Adrenal gland (tissue), 12 donors: Measurements from ENCODE around the gene NBPF3. TPM values are rescaled to one million over a fixed set of nuclear protein-coding genes. Genes with fewer than 3 reads are reported as not detected.

Experiments used
- DNase-seq, 7 donors: peaks; one replicate each; pipeline ENCODE4 v3.0.0-alpha.2; 2019 to 2020
- H3K27ac ChIP-seq, 5 donors: fragments of 200-600 bp; sonication (generic) in 4 of 5; 1 replicate in 3 of 5; 2 replicates in 2 of 5; pipeline versions ENCODE4 v1.5.1 to v1.8.0; 2016 to 2020; ENCODE audit warnings: mild to moderate bottlenecking in 1 of 5
- H3K27me3 ChIP-seq: fragments of 200-600 bp; 2 replicates; pipeline ENCODE4 v1.8.0; 2021
- H3K36me3 ChIP-seq, 2 donors: fragments of 200-600 bp; replicated peaks in 1 of 2; 1 replicate in 1 of 2; 2 replicates in 1 of 2; pipeline versions ENCODE4 v1.5.1 to v1.8.0; 2018 to 2022
- H3K4me1 ChIP-seq, 2 donors: fragments of 200-600 bp; replicated peaks in 1 of 2; 1 replicate in 1 of 2; 2 replicates in 1 of 2; pipeline versions ENCODE4 v1.5.1 to v1.8.0; 2018 to 2021
- H3K4me3 ChIP-seq, 4 donors: fragments of 200-600 bp; sonication (generic) in 3 of 4; one replicate each; pipeline ENCODE4 v1.5.1; 2016 to 2018
- H3K9me3 ChIP-seq, 3 donors: fragments of 200-600 bp; sonication (generic) in 1 of 3; replicated peaks in 1 of 3; 1 replicate in 2 of 3; 2 replicates in 1 of 3; pipeline versions ENCODE4 v1.5.1 to v1.8.0; 2016 to 2021
- POLR2A ChIP-seq, 2 donors: fragments of 450-650 bp; IDR thresholded peaks; one replicate each; pipeline ENCODE4 v1.6.1; 2017; ENCODE audit warnings: antibody characterized with exemption in 2 of 2, mild to moderate bottlenecking in 2 of 2, moderate library complexity in 1 of 2
- WGBS, 4 donors: extraction: QIAGEN DNeasy Blood & Tissue Kit in 2 of 4; methylation state at CpG; one replicate each; pipeline versions ENCODE4 v1.1.5 to v1.1.7; 2013 to 2017; 5-methylcytosine and 5-hydroxymethylcytosine counted together
- intact Hi-C, 2 donors: fragments of 100-400 bp; cut with DNase I; formaldehyde crosslinking; loops; one replicate each; pipeline versions ENCODE4 v1.14.1 to v1.15.0; 2022 to 2023
- polyA plus RNA-seq, 3 donors: library from polyadenylated mRNA; stranded (reverse); fragments of 200-250 nt in 2 of 3; fragments of 350-450 nt in 1 of 3; fragmentation: Illumina TruSeq in 1 of 3; extraction: RNeasy Lipid Tissue Mini Kit (QIAGEN cat#74804) in 1 of 3; gene quantifications; one replicate each; pipeline ENCODE4 v1.2.3, GENCODE V29; 2013 to 2014
- total RNA-seq, 9 donors: library from RNA; depleted of rRNA in 4 of 9; stranded (reverse); fragments of >200 nt in 4 of 9; fragments of 120-200 nt in 1 of 9; fragmentation: NEBNext Ultra II Directional in 1 of 9; extraction: Animal tissue kit (Norgen Biotek cat#: 25700) in 1 of 9; gene quantifications; one replicate each; pipeline versions ENCODE4 v1.1.0 to v1.2.4, GENCODE V29; 2013 to 2023
- TF ChIP-seq, protein P1 (sequence below), 6 experiments: fragments of 450-650 bp in 4 of 6; fragments of 200-600 bp in 2 of 6; sonication (generic) in 1 of 6; IDR thresholded peaks; 1 replicate in 5 of 6; 2 replicates in 1 of 6; pipeline versions ENCODE4 v1.5.1 to v1.8.0; 2016 to 2021; ENCODE audit warnings: antibody characterized with exemption in 6 of 6, mild to moderate bottlenecking in 2 of 6, moderate library complexity in 1 of 6
- donor health status: healthy with polysubstance abuse.
- donor health status: Bipolar disorder and iron deficiency.
- donor health status: DM: yes; HTN: yes; CAD: no.
- donor health status: DM: no; HTN: no; CAD: no.
- donor health status: DM: no; HTN: no; CAD: no.
- donor health status: DM: yes; HTN: yes; CAD: no.

Gene NBPF3
- total and polyA plus RNA-seq, 12 donors, result 1.3 to 18.0 (median 12.5) TPM

DNA sequence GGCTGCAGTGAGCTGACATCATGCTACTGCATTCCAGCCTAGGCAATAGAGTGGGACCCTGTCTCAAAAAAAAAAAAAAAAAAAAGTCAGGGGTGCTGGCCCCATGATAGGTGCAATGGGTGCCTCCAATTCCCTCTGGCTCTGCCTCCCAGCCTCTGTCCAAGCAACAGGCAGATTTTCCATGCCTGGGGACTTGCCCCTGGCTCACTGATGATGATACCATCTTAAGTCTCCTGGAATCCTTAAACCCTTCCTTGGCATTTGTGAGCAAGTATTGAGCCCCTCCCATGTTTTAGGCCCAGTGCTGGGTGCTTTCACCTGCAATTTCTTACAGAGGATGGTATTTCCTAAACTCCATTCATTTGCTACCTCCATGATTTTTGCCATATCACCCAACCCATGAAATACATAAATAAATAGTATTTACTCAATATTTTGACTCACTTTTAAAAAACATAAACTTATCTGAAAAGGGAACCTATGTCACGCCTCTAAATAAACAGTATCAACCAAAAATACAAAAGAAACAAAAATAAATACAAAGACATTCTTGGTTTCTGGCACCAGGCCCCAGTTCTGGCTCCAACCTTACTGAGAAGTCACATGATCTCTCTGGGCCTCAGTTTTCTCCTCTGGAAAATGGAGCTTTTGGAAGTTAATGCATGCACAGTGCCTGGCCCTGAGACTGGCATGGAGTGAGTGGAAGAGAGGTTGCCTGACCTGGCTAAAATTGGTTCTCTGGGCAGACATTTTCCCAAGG, 67.8 kb downstream of the NBPF3 start:
- no peaks in the 10 kb centered on the region for H3K36me3 ChIP-seq
- no peaks in the 10 kb centered on the region for H3K27me3 ChIP-seq
- H3K4me1 ChIP-seq, result peaks cover 8 to 28% of the 10 kb centered on the region in 2 donors
- H3K4me3 ChIP-seq, result no peak overlapping the region
- no peaks in the 10 kb centered on the region for H3K9me3 ChIP-seq
- 79 to 90% (median 89%) methylated on average over 1 of the region's 1 CpG for WGBS, 4 donors
- DNase-seq, result no peak
- TF ChIP-seq, protein P1, sequence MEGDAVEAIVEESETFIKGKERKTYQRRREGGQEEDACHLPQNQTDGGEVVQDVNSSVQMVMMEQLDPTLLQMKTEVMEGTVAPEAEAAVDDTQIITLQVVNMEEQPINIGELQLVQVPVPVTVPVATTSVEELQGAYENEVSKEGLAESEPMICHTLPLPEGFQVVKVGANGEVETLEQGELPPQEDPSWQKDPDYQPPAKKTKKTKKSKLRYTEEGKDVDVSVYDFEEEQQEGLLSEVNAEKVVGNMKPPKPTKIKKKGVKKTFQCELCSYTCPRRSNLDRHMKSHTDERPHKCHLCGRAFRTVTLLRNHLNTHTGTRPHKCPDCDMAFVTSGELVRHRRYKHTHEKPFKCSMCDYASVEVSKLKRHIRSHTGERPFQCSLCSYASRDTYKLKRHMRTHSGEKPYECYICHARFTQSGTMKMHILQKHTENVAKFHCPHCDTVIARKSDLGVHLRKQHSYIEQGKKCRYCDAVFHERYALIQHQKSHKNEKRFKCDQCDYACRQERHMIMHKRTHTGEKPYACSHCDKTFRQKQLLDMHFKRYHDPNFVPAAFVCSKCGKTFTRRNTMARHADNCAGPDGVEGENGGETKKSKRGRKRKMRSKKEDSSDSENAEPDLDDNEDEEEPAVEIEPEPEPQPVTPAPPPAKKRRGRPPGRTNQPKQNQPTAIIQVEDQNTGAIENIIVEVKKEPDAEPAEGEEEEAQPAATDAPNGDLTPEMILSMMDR (IDR thresholded peaks at IDR 0.05), result no peak
- no peak for TF ChIP-seq POLR2A (IDR thresholded peaks at IDR 0.05)
- intact Hi-C loops, result loop anchor here in 1 of 2 donors (5.0 kb wide), 1 partner anchor 65 kb away; no protein-coding TSS in a partner anchor
- H3K27ac ChIP-seq, result no peak overlapping the region

- TF ChIP-seq, protein P1 (IDR thresholded peaks at IDR 0.05), result peak; percentile 18 to 74 (median 56)
- TF ChIP-seq POLR2A (IDR thresholded peaks at IDR 0.05), result no peak
- DNase-seq, result peak; percentile 64 to 87 (median 84)
- Histone ChIP-seq H3K36me3 (no peaks in the 10 kb centered on the region), H3K27ac (peak overlapping the region in 3 of 5 donors; percentile 57 to 65 (median 62)), H3K4me1 (peaks cover 8 to 31% of the 10 kb centered on the region in 2 donors), H3K27me3 (no peaks in the 10 kb centered on the region), H3K9me3 (no peaks in the 10 kb centered on the region), H3K4me3 (peak overlapping the region in 2 of 4 donors; percentile 16 to 51)
- intact Hi-C loops, result loop anchor here in 1 of 2 donors (5.0 kb wide), 1 partner anchor 64 kb away; no protein-coding TSS in a partner anchor
- WGBS, 4 donors, result 3 to 8% (median 5%) methylated on average over 18 to 44 of the region's 45 CpGs
These were observed 68.8 kb downstream of the NBPF3 start for GRCh38 chr1:21508580-21509350.

DNA sequence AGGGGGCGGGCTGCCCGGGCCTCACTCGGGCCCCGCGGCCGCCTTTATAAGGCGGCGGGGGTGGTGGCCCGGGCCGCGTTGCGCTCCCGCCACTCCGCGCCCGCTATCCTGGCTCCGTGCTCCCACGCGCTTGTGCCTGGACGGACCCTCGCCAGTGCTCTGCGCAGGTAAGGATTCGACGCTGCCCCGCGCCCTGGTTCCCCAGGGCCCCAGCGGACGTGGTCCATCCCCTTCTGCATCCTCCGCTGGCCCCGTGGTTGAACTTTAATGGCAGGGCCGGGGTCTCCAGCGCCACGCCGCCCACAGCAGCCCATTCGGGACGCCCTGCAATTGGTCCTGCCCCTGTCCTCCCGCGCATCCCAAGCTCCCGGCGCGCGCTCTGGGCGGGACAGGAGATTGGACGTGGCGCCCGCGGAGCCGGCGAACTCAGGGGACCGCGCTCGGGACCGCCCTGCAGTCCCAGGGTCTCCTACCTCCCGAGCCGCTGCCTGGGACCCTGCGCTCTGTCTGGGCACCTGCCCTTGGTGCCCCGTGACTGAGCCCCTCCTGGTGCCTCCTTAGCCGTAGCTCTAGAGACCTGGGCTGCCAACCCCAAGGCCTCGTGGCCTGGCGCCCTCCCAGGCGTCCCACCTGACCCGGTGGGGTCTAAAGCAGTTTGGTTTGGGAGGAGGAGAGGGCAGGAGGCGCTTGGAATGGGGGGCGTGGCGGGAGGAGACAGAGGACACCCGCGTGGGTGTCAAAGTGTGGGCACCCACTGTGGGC, 69.6 kb downstream of the NBPF3 start, which contains the start of gene ALPL:
TSS of gene ALPL (plus strand) at position 73 of the 762 bp plus-strand sequence. CDS start 44,659 bp downstream, outside the sequence.
- H3K9me3 ChIP-seq, result no peaks in the 10 kb centered on the region
- peak within 1 kb of the TSS in 2 of 4 donors; percentile 24 to 51 for H3K4me3 ChIP-seq
- intact Hi-C loops, result loop anchor here in 1 of 2 donors (5.0 to 10.0 kb wide), 2 partner anchors 63 to 145 kb away; no protein-coding TSS in a partner anchor
- peaks cover 8 to 31% of the 10 kb centered on the region in 2 donors for H3K4me1 ChIP-seq
- H3K27ac ChIP-seq, result peak within 1 kb of the TSS in 3 of 5 donors; percentile 57 to 65 (median 62)
- DNase-seq, result peak in 2 of 7 donors; percentile 39 to 41
- 12 to 28% (median 20%) methylated on average over 5 to 67 of the region's 67 CpGs for WGBS, 4 donors
- H3K27me3 ChIP-seq, result no peaks in the 10 kb centered on the region
- TF ChIP-seq, protein P1 (IDR thresholded peaks at IDR 0.05), result peak in 1 of 6 experiments; percentile 2
- TF ChIP-seq POLR2A (IDR thresholded peaks at IDR 0.05), result peak in 1 of 2 donors; percentile 17
- H3K36me3 ChIP-seq, result no peaks in the 10 kb centered on the region
